ENCODE results near the gene ETV3L.
"Not testable (repeated sequence)": the region's sequence is repeated elsewhere in the genome, so short reads cannot be mapped to it uniquely, and the experiment has no call there.

The ETV3L gene

DNA sequence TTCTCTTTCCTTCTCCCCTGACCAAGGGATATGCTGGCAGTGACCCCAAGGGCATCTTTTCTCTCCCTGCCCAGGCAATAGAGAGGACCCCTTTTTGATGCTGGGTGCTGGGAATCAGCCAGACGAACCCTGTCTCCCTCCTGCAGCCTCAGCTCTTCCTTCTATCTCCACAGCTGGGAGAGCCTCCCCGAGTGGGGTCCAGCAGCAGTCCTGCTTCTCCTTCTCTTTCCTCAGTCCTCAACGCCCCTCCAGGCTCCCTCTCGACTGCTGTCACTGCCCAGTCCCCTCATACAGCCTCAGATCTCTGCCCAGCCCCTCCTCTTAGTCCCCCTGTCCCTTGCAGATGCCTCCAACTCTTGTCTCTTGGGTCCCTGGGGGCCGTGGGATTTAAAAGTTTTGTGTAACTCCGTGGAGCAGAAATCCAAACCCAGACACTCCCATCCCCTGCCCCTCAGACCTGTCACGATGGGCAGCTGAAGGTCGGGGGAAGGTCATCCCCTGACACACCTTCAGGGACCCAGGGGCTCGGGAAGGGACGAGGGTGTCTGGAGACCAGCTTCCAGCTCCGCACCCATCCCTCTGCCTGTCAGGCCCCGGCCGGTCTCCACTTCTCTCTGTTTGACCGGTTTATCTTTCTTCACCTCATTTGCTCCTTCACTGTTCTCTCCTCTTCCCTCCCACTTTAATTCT is 5.8 kb upstream of the ETV3L start:
- DNase-seq (ENCODE audit: low read depth): no peak

DNA sequence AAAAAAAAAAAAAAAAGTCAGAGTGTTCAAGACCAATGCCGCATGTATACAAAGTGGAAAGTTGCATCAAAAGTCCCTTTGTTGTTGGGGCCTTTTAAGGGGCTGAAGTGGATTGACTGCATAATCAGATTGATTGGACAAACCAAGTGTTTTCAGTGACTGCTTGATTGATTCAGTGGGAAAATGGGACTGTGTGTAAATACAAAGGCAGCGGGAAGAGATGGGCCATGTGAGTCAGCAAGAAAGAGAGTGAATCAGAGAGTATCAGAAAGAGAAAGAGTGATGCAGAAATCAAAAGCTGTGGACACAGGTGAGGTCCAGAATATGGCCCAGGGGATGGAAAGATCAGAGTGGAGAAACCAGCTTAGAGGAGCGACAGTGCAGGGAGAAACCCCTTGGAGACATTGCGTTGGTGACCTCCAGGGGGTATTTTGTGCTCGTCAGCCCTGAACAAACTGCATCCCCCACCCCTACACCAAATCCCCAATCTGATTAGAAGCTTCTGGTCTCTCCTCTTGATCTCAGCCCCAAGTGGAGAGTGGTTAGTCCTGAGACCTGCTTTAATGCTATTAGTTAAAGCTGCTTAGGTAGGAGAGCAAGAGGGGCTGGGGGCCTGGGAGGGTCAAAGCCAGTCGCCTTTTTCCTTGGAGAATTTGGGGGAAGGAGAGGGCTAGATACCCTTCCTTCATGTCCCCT is 5.1 kb upstream of the ETV3L start:
- DNase-seq (ENCODE audit: low read depth): no peak

- no peak for DNase-seq (ENCODE audit: low read depth)
Measured at GRCh38 chr1:157103268-157103667, 3.7 kb upstream of the ETV3L start.

- DNase-seq (ENCODE audit: low read depth): no peak
Measured at GRCh38 chr1:157101149-157101548, 1.5 kb upstream of the ETV3L start.

DNA sequence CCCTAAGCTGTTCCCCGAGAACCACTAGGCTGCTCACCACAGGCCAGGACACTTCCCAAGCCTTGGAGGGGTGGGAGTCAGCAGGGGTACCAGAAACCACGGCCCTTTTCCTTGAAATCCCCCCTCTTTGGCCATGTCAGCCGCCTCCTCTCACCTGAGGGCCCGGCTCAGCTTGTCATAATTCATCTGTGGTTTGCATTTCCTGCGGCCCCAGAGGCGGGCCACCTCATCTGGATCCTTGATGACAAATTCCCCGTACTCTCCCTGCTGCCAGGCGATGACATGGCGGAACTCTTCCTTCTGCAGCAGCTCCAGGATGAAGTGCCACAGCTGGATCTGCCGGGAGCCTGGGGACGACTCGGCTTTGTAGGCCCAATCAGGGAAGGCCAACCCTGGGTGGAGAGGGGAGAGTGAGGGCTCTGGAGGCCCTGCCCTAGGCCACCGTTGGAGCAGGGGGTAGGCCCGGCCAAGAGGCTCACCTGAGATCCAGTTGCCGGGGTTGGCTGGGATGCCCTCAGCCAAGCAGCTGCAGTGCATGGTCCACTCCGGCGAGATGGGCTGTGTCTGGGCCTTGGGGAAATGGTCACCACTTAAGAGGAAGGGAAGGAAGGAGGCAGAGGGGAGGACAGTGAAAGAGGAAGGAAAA is 498 bp downstream of the ETV3L start:
- not testable (repeated sequence) for DNase-seq (ENCODE audit: low read depth)

- no peak for DNase-seq (ENCODE audit: low read depth)
Measured at GRCh38 chr1:157098519-157098918, 1.1 kb downstream of the ETV3L start.

- no peak for DNase-seq (ENCODE audit: low read depth)
Measured at GRCh38 chr1:157097692-157098091, 1.9 kb downstream of the ETV3L start.

GRCh38 chr1:157096881-157097280 is 2.7 kb downstream of the ETV3L start:
- DNase-seq (ENCODE audit: low read depth): no peak

DNA sequence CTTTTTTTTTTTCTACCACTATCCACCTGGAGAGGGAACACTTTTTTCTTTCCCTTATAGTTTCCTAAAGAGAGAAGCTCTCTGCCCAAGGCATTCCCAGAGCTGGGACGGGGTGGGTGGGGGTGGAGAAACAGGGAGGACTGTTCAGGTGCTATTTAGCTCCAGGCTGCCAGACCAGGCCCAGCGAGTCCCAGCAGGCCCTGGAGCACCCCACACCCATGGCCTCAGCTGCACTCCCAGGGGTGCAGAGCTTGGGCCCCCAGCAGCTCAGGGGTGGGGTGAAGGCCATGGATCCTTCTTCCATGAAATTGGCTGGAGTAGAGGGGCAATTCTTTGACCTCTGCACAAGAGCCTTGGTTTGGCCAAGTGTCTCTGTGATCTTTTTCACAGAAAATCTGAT is 4.1 kb downstream of the ETV3L start:
- no peak for DNase-seq (ENCODE audit: low read depth)

- no peak for DNase-seq (ENCODE audit: low read depth)
Measured at GRCh38 chr1:157095091-157095490, 4.5 kb downstream of the ETV3L start.

- no peak for DNase-seq (ENCODE audit: low read depth)
Measured at GRCh38 chr1:157092831-157093230, 6.8 kb downstream of the ETV3L start.

- DNase-seq (ENCODE audit: low read depth): no peak
Measured at GRCh38 chr1:157091668-157092273, 7.8 kb downstream of the ETV3L start.

DNA sequence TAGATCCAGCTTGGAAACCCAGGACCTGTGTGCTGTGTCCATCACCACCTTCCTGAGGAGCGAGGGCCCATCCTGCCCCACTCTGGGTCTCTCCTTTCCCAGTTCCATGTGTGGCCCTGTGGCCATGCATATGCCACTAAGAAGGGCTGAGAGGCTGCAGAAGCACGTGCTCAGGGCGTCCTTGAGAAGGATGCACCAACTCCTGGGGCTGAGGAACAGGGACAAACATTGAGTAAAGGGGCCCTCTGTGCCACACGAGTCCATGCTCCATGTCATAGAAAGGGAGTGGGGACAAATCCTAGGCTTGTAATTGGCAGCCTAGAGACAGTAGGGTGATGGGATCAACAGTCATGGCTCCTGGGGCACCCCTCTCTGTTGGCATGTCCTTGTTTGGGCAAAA is 8.4 kb downstream of the ETV3L start:
- no peak for DNase-seq (ENCODE audit: low read depth)

GRCh38 chr1:157090771-157091170 is 8.8 kb downstream of the ETV3L start:
- DNase-seq (ENCODE audit: low read depth): no peak

DNA sequence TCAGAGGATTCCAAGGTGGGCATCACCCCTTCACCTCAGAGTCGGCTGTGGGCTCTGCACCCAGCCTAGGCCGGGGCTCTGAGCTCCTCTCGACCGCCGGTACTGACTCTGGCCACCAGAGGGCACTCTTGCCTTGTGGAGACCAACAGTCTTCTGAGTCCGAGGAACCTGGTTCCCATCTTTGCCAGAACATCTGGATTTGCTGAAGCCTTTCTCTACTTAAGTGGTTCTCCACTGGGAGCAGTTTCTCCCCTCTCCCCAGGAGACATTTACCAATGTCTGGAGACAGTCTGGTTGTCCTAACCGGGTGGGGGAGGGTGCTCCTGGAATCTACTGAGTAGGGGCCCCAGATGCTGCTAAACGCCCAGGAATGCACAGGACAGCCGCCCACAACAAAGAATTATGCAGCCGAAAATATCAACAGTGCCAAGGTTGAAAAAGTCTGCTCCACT is 9.4 kb downstream of the ETV3L start:
- DNase-seq (ENCODE audit: low read depth): peak; percentile 41

GRCh38 chr1:157089789-157090188 is 9.8 kb downstream of the ETV3L start:
- DNase-seq (ENCODE audit: low read depth): no peak

DNA sequence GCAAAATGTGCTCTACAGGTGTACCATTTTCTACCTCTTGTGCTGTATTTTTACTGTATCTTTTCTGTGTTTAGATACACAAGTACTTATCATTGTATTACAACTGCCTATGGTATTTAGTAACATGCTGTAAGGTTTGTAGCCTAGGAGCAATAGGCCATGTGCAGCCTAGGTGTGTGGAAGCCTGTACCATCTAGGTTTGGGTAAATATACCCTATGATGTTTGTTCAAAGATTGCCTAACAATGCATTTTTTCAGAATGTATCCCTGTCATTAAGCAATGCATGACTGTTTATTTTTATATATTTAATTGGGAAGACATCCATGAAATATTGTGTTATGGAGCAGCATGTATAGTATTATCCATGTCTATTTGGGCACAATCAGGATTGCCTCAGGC is 11.0 kb downstream of the ETV3L start:
- no peak for DNase-seq (ENCODE audit: low read depth)

GRCh38 chr1:157087030-157087429 is 12.6 kb downstream of the ETV3L start:
- DNase-seq (ENCODE audit: low read depth): no peak

GRCh38 chr1:157086299-157086698 is 13.3 kb downstream of the ETV3L start:
- no peak for DNase-seq (ENCODE audit: low read depth)

GRCh38 chr1:157085421-157085820 is 14.2 kb downstream of the ETV3L start:
- no peak for DNase-seq (ENCODE audit: low read depth)

- DNase-seq (ENCODE audit: low read depth): no peak
Measured at GRCh38 chr1:157084720-157085119, 14.9 kb downstream of the ETV3L start.

- no peak for DNase-seq (ENCODE audit: low read depth)
Measured at GRCh38 chr1:157081707-157082106, 17.9 kb downstream of the ETV3L start.

DNA sequence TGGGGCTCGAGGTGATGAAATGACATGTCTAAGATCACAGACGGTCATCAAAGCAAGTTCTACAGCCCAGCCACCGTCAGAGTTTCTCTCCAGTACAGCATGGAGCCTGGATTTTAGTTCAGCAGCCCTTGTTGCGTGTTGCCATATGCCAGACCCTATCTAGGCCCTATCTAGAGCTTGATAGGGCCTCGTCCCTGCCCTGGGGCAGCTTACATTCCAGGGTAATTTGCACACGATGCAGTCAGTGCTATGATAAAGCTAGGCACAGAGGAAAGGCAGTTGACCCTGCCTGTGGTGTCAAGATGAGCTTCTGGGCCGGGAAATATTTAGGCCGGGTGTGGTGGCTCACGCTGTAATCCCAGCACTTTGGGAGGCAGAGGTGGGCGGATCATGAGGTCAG is 18.9 kb downstream of the ETV3L start:
- DNase-seq (ENCODE audit: low read depth): no peak
